Brain pericyte (primary cell): ENCODE data around the gene TTC4.

Experiments used
- DNase-seq: peaks from one replicate; pipeline ENCODE4 v3.0.0-alpha.2; 2012; ENCODE audit warnings: low read depth, low spot score

Gene TTC4

GRCh38 chr1:54703471-54703870 lies 12.2 kb upstream of the TTC4 start:
- DNase-seq: no peak

GRCh38 chr1:54705153-54705552 lies 10.5 kb upstream of the TTC4 start:
- no peak for DNase-seq

- DNase-seq: no peak
Measured at GRCh38 chr1:54706419-54706818, 9.2 kb upstream of the TTC4 start.

- no peak for DNase-seq
Measured at GRCh38 chr1:54708385-54708784, 7.3 kb upstream of the TTC4 start.

- no peak for DNase-seq
Measured at GRCh38 chr1:54709547-54710292, 5.9 kb upstream of the TTC4 start.

- no peak for DNase-seq
Measured at GRCh38 chr1:54710434-54710833, 5.2 kb upstream of the TTC4 start.

GRCh38 chr1:54710841-54711240 lies 4.8 kb upstream of the TTC4 start:
- DNase-seq: no peak

- no peak for DNase-seq
Measured at GRCh38 chr1:54711536-54711935, 4.1 kb upstream of the TTC4 start.

GRCh38 chr1:54714881-54715492 lies 674 bp upstream of the TTC4 start:
- no peak for DNase-seq

GRCh38 chr1:54716299-54717047 lies 812 bp downstream of the TTC4 start:
- no peak for DNase-seq

- DNase-seq: no peak
Measured at GRCh38 chr1:54721719-54722118, 6.1 kb downstream of the TTC4 start.

- DNase-seq: no peak
Measured at GRCh38 chr1:54723985-54724384, 8.3 kb downstream of the TTC4 start.

GRCh38 chr1:54724771-54725170 lies 9.1 kb downstream of the TTC4 start:
- DNase-seq: no peak

- DNase-seq: no peak
Measured at GRCh38 chr1:54728027-54728426, 12.4 kb downstream of the TTC4 start.

- no peak for DNase-seq
Measured at GRCh38 chr1:54736685-54737084, 21.0 kb downstream of the TTC4 start.

GRCh38 chr1:54738244-54738643 lies 22.6 kb downstream of the TTC4 start:
- no peak for DNase-seq

GRCh38 chr1:54741531-54741930 lies 25.9 kb downstream of the TTC4 start:
- no peak for DNase-seq

- no peak for DNase-seq
Measured at GRCh38 chr1:54742282-54742681, 26.6 kb downstream of the TTC4 start.

GRCh38 chr1:54743416-54744226 lies 28.0 kb downstream of the TTC4 start:
- DNase-seq: no peak

GRCh38 chr1:54744696-54745095 lies 29.0 kb downstream of the TTC4 start:
- no peak for DNase-seq

GRCh38 chr1:54745274-54745673 lies 29.6 kb downstream of the TTC4 start:
- no peak for DNase-seq

GRCh38 chr1:54745864-54746263 lies 30.2 kb downstream of the TTC4 start:
- DNase-seq: no peak
